ENCODE measurements around the gene FAM81A.
"Not testable (repeated sequence)": the region's sequence is repeated elsewhere in the genome, so short reads cannot be mapped to it uniquely, and the experiment has no call there.

The FAM81A gene

GRCh38 chr15:59428898-59429297 is 9.1 kb upstream of the FAM81A start:
- not testable (repeated sequence) for DNase-seq

- no peak for DNase-seq
Measured at GRCh38 chr15:59432389-59432788, 5.6 kb upstream of the FAM81A start.

- DNase-seq = no peak
Measured at GRCh38 chr15:59434481-59434880, 3.5 kb upstream of the FAM81A start.

DNA sequence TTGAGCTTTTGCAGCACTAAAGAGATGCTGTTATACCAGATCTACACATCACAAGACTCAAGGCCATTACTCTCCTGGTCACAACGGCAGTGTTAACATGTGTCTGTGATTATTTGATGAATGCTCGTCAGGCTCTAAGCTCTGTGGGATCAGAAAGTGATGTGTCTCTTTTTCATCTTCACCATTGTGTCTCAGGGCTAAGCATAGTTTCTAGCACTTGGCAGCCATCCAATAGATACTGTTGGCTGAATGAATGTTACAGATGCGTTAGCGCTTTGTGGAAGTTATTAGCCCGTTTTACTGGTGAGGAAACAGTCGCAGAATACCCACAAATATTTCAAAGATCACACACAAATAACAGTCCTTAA is 1.2 kb upstream of the FAM81A start:
- DNase-seq = no peak

- DNase-seq = peak in 1 of 6 experiments; percentile 2
Measured at GRCh38 chr15:59437142-59437816, 707 bp upstream of the FAM81A start.

DNA sequence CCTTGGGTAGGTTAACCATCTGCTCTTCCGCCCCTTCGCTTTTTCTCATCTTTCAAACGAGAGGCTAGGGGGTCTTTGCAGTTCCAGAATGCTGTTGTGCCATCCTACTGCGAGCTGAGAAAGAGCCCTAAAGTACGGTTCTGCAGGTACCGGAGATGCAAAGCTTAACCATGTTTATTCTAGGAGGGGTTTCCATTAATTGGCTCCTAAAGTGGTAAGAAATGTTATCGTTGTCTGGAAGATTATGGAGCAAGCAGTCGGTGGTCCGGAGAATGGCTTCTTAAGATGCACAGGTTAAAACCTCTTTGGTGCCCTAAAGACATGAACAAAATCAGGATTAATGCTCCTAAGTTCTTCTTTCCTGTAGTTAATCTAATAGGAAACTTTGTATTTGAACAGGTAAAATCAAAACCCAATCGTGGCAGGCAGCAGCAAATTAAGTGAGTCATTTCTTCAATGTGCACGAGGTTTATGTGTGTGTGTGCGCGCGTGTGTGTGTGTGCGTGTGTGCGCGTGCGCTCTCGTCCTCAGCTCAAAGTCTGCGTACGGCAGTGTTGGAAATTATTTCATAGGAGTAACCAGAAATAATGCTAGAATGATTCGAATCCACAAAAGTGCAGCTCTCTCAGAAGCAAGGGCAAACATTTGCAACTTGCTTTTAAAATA is 772 bp downstream of the FAM81A start:
- no peak for DNase-seq

DNA sequence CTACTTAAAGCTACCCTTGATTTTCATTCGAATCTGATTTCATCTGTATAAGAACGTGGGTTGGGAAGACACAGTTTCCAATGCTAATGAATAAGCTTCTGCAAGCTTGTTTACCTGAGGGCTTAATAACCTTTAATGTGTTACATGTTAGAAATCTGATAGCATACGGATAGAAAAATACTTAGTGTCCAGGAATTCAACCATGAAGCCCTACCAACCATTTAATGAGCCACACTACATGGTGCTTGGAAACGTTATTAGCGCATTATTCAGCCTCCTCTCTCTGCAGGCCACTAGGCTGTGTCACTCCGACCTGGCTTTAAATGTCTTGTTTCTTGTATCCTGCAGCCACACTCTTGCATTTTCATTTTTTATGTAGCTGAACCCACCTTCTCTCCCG is 1.6 kb downstream of the FAM81A start:
- no peak for DNase-seq

DNA sequence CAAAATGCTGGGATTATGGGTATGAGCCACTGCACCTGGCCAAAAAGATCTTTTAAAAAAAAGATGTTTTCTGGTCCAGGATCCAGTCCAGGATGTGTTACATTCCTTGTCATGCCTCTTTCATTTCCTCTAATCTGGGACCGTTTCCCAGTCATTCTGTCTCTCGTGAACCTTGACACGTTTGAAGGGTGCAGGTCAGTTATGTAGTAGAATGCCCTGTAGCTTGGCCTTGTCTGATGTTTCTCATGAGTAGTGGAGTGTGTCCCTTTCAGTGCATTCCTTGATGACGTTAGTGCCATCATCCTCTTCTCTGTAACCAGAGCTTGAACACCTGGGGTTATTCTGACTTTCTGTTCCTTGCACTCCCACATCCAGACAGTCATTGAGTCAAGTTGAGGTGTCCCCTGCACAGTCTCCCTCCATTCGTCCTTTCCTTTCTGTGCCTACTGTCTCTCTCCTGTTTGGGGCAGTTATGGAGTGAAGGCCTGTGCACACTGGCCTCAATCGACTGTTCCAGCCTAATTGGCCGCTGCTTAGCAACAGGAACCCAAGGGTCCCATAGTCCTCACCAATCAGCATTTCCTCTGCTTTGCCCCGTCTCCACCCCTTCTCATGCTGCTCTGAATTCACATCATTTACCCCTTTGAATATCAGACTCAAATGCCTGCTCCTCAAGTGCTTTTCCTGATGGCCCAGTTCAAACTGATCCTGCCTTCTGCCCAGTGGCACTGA is 5.5 kb downstream of the FAM81A start:
- no peak for DNase-seq

- DNase-seq = no peak
Measured at GRCh38 chr15:59444081-59444835, 6.3 kb downstream of the FAM81A start.

- DNase-seq = no peak
Measured at GRCh38 chr15:59444980-59445545, 7.1 kb downstream of the FAM81A start.

DNA sequence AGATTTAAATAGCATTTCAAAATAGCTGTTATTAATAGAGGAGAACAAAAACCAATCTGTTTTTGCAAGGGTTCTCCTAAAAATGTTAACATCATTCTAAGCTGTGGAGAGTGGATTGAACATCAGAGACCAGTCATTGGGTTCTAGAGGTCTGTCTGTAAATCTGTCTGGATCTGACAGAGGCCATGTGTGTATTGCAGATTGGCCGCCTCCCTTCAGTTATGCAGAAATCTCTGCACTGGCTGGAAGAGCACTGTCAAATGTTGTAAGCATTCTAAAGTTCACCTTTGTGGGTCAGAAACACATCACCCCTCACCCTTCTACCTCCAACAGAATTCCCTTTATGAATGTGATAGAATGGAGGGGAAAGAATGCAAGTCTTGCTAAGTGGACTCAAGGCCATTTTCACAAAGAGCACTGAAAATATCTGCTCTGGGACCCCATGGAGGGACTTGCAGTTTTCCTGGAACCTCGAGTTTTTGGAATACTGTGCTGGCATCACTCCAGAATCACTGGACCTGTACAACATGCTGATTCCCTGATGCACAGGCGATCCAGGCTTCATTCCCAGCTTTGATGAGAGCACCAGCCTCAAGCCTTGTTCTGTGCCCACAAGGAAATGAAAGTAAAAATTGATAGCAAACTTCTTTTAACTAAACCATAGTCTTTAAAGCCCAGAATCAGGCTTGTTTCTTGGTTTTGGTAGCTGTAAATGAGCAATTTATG is 8.4 kb downstream of the FAM81A start:
- DNase-seq = no peak

- no peak for DNase-seq
Measured at GRCh38 chr15:59447367-59447766, 9.4 kb downstream of the FAM81A start.

DNA sequence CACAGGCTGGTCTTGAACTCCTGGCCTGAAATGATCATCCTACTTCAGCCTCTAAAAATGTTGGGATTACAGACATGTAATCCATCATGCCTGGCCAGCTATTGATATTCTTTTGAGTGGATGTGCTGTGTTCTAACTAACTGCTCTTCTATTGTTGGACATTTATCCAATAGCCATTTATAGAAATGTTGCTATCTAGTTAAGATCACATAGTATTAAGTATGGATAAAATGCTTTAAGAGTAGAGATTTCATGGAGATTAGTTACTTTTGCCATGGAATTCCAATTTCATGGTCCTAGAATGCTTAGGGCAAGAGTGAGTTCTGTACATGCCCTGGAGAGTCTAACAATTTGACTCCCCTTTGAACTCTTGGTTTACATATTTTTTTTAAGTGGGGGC is 10.9 kb downstream of the FAM81A start:
- DNase-seq = no peak

GRCh38 chr15:59453474-59454215 is 15.7 kb downstream of the FAM81A start:
- no peak for DNase-seq

GRCh38 chr15:59456114-59456513 is 18.1 kb downstream of the FAM81A start:
- DNase-seq = no peak

- no peak for DNase-seq
Measured at GRCh38 chr15:59457103-59457502, 19.1 kb downstream of the FAM81A start.

- no peak for DNase-seq
Measured at GRCh38 chr15:59461521-59461920, 23.5 kb downstream of the FAM81A start.

DNA sequence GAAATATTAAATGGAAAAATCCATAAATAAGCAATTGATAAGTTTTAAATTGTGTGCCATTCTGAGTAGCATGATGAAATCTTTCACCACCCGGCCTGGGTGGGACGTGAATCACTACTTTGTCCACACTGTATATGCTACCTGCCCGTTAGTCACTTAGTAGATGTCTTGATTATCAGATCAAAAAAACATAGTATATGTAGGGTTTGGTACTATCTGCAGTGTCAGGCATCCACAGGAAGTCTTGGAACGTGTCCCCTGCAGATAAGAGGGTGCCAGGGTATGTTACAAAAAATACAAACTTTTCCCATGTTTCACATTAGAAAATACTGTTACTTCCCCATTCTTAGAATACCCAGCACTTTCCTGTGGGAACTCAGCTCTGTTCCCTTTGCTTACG is 35.2 kb downstream of the FAM81A start:
- DNase-seq = no peak

DNA sequence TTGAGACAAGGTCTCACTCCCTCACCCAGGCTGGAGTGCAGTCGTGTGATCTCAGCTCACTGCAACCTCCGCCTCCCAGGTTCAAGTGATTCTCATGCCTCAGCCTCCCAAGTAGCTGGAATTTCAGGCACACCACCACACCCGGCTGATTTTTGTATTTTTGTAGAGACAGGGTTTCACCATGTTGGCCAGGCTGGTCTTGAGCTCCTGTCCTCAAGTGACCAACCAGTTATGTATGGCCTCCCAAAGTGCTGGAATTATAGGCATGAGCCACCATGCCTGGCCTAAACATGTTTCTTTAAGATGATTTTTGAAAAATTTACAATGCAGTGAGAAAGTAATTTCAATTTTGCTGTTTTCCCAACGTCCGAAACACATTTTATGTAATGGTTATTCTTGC is 37.2 kb downstream of the FAM81A start:
- not testable (repeated sequence) for DNase-seq

GRCh38 chr15:59484399-59484798 is 46.4 kb downstream of the FAM81A start:
- no peak for DNase-seq

GRCh38 chr15:59485036-59485435 is 47.0 kb downstream of the FAM81A start:
- no peak for DNase-seq

GRCh38 chr15:59489485-59489884 is 51.5 kb downstream of the FAM81A start:
- DNase-seq = not testable (repeated sequence)

Measured in stimulated activated naive CD4-positive, alpha-beta T cell (primary cell).